Anterior cingulate cortex (tissue), 58 donors: Measurements from ENCODE around the gene AGK.

Experiments
- DNase-seq, 58 donors: peaks; one replicate each; lab custom pipeline; 2025; lab: John Stamatoyannopoulos, UW

Gene AGK

DNA sequence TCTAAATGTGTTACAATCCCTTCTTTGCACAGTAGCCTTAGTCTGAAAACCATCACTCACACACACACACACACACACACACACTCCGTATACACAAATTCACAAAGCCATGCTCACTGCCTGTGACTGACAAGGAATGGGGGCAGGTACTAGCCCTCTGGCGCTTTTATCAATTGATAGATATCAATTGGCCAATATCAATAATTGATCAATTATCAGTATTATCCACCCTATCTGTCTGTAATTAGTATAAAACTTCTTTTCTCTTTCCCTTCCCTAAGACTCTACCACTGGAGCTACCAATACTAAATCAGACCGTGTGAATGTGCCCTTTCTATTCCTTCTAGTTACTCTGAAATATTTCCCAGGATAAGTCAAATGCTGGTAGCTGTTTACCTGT is 148.7 kb downstream of the AGK start:
- no peak for DNase-seq

GRCh38 chr7:141700296-141700847 is 149.2 kb downstream of the AGK start:
- no peak for DNase-seq

GRCh38 chr7:141700848-141701371 is 149.7 kb downstream of the AGK start:
- DNase-seq, result peak in 9 of 58 donors; percentile 6 to 65 (median 29)

DNA sequence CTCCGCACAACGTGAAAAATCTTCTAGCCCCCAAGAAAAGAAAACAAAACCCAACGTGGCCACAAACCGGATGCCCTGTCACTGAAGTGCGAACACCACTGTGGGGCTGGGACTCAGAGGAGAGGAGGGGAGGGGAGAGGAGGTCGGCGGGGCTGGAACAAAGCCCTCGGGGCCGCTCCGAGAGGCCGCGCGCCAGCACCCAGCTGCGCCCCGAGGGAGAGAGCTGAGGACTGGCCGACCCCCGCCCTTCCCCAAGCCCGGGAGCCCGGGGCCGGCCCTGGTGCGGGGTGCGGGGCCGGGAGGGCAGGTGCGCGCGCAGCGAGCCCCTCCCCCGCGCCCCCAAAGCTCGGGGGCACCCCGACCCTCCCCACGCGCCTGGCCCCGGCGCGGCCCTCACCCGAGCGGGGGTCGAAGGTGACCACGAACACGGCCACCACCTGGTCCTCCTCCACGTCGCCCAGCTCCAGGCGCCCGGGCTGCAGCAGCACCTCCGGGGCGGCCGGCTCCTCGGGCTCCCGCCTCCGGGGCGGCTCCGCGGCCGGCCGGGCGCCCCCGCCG is 150.4 kb downstream of the AGK start:
- DNase-seq, result peak in 30 of 58 donors; percentile 5 to 70 (median 42)

DNA sequence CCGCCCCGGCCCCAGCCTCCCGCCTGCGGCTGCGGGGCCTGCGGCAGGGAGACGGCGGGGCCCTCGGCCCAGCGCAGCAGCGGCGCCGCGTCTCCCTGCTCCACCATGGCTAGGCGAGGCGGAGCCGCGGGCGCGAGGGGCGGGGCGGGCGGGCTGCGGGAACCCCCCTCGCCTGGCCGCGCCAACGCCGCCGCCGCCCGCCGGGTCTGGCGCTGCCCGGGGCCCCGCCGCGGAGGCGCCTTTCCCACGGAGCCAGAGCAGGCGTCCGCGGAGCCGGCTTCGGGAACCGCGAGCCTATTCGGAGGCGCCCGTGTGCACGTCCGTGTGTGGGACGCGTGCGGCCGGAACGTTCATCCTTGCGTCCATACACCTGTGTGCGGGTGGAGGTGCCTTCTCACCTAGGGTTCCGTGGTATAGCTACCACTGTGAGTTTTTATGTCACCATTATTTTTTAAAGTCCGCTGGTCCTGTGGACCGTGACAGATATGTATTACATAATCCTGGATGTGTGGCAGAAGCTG is 150.9 kb downstream of the AGK start, which contains the start of gene DENND11:
Gene DENND11 (minus strand): TSS at position 120 of the 521 bp plus-strand sequence. CDS start 13 bp downstream, at position 107.
- peak in 35 of 58 donors; percentile 8 to 70 (median 39) for DNase-seq

- no peak for DNase-seq
Measured at GRCh38 chr7:141702892-141703291, 151.7 kb downstream of the AGK start.

DNA sequence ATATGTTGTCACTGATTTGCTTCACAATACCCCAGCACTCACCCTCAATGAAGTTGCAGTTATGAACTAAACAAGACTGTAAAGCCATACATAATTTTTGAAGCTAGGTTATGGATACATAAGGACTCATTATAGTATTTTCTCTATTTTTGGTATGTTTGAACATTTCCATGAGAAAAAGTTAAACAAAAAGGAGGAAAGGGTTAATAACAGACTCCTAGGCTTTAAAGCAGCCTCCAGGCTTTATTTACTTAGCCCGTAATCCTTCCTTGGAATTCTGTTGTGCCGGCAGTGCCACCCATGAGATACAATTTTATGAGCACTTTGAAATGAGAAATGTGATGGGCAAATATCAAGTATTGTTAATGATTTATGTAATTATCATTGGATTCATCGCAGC is 152.9 kb downstream of the AGK start:
- no peak for DNase-seq

DNA sequence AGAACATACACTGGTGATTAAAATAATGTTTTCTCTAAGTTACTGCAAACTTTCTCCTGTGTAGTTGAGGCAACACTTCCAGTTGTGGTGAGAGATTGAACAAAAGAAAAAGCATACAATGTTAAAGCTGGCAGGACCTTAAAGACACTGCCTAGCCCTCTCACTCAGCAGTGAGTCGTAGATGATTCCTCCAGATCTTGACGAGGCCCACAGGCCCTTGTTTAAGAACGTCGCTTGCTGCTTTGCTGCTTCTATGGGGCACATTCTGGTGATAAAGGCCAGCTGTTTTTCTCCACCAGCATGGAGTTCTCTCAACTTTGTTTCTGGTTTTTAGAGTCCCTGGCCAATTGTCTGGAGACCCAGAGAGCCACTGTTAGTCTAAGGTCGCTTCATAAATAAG is 153.5 kb downstream of the AGK start:
- DNase-seq, result no peak
